Hematopoietic multipotent progenitor cell treated with erythropoietin and hydrocortisone succinate and interleukin-3 and kit ligand, for 15 days (in vitro differentiated cells): ENCODE results near the gene CDH4.

Experiments used
- DNase-seq: peaks from one replicate; pipeline ENCODE4 v3.0.0-alpha.2; 2015; ENCODE audit warnings: low spot score

Gene CDH4

DNA sequence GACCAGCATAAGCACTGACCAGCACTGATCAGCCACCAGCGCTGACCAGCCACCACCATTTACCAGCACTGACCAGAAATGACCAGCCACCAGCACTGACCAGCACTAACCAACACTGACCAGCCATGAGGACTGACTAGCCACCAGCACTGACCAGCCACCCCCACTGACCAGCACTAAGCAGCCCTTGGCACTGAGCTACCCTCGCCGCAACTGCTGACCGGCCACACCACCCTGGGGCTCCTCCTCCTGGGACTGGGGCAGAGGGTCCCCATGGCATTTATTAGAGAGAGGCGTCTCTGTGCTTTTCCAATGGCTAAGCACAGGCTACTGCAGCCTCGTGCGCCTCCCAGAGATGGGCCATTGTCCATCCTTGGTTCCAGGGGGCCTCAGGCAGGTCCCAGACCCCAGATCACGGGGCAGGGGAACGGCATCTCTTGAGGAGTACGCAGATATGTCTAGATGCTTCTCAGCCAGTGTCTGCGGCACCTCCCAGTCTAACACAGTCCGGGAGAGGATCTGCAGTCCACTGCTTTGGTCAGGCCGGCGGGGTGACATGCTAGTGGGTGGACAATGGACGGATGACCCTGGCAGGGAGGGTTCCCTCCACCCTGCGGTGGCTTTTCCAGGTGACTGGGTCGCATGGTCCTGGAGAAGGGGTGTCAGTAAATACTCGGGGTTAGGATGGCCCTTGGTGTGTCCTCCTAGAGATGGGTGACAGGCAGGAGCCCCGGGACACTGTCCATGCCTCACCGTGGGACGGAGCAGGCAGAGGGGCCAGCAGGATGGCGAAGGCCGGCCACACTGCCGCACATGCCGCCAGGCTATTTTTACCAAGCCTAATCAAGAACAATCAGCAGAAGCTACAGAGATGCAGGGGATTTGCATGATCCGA is 645.6 kb downstream of the CDH4 start:
- DNase-seq = no peak

DNA sequence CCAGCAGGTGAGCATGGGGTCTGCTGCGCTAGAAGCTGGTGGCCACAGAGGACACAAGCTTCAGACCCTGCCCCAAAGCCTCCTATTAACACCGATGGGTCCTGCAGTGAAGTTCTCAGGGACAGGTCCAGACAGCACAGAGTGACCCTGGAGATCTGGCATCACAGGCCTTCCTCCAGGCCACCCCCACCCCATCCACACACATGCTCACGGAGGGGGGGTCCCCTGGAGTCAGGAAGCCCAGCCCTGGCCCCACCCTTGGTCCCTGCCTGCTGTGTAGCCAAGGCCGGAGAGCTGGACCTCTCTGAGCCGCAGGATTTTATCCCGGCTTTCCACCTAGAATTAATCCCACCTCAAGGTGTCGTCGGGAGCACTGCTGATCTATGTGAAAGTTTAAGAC is 646.3 kb downstream of the CDH4 start:
- no peak for DNase-seq

DNA sequence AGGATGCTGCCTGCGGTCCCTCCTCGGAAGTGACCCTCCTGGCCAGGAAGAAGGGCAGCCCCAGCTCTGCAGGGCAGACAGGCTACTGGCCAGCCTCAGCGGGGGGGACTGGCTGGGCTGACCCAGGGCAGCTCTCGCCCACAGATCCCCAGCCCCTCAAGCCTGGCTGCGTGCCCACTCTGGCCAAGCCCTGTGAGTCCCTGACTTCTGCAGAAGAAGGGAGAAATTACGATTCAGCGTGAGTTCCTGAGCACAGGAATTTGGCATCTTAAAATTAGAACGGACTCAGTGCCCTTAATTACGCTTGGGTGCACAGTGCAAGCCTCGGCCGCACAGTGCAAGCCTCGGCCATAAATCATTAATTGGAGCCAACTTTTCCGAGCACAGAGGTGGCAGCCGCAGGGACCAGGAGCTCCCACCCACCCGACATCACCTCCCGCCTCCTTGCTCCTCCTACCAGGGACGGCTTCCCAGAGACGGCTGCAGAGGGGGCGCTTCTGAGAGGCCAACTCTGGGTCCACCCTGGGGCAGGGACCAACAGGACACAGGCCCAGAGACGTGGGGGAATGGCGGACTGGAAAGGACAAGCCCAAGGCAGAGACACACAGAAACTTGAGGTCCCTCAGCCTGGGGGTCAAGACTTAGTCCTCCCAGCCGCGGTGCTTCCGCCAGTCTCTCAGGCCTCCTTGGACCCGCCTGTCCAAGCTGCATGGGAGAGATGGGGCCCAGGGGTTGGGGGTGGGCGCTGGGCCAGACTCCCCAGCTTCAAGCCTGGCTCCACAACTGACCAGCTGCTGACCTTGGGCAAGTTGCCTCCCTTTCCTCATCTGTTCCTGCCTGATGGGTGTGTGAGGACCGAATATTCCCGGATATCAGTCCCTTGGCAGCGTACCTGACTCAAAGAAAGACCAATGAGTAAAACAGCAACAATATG is 648.2 kb downstream of the CDH4 start:
- no peak for DNase-seq

DNA sequence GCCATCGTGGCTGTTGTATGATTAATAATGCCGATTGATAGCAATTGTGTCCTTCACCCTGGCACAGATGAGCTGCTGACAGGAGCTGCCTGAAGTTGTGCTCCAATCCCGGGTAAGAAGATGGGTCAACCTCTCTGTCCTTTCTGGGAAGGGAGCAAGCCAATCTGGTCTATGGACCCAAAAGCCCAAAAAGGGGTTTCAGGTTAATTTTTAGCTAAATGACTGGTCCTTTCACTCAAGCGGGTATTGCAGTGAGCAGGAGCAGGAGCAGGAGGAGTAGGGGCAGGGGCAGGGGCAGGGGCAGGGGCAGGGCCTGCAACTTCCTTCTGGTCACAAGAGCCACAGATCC is 648.9 kb downstream of the CDH4 start:
- DNase-seq = no peak

DNA sequence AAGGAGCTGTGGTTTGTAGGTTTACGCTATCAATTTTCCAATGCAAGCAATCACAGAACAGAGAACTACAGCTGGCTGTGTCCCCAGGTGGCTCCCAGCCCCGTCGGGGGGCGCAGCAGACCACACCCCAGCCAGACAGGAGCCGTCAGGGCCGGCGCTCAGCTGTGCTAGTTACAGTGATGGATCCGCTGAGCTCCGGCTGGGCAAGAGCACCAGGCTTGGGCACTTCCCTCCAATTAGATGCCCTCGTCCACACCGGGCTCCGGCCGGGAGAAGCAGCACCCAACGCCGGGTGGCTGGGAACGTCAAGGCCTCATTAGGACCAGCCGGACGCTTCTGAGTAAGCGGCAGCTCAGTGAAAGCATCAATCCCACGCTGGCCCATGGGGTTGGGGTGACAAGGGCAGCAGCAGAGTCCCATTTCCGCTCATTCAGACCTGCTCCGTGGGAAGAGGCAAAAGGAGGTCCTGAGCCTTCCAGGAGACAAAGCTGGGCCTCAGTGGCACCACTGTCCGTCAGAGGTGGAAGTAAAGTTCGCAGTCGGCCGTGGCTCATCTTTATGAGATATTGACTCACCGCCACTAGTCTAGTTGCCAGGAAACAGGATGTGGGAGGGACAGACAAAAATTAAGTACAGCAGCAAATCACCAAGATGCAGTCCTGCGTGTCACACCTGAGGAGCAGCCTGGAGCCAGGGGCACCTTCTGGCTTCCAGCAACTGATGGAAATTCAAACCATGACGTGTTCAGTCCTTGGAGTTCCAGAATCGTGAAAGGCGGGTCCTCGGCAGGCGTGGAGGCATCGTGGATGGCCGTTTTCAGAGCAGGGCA is 649.5 kb downstream of the CDH4 start:
- DNase-seq = no peak

GRCh38 chr20:61902221-61902869 is 650.3 kb downstream of the CDH4 start:
- DNase-seq = no peak

DNA sequence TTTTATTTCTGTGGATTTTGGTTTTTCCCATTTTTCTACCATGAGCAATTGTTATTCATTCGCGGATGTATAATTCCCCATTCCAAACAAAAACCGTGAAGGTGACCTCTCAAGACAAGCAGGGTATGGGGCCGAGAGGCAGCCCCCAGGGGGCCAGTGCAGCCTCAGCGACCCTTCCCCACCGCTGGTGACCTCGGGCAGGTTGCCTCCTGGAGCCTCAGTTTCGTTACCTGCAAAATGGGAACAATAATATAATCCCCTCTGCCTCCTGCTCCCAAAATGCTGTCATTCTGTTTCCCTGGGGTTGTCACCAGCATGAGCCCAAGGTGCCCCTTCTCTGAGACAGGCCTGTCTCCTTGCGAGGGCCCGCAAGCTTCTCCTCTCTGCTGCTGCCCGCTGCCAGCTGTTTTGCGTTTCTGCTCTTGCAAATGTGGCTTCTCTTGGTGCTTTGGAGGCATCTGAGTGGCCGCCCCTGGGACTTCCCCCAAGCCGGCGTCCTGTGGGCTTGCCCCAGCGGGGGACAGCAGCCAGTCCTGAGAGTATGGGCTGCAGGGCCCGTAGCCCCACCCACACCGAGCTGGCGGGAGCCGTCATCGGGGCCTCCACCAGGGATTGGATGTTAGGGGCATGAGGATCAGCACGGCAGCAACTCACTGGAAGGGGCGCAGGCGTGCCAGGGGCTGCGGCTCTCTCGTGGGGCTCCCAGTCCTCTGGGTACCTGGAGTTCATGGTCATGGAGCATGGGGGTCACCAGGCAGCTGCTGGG is 651.7 kb downstream of the CDH4 start:
- no peak for DNase-seq

GRCh38 chr20:61904456-61904855 is 652.4 kb downstream of the CDH4 start:
- DNase-seq = no peak

- no peak for DNase-seq
Observed at GRCh38 chr20:61905781-61906523, 653.9 kb downstream of the CDH4 start.

GRCh38 chr20:61907081-61907891 is 655.2 kb downstream of the CDH4 start:
- DNase-seq = no peak

GRCh38 chr20:61908057-61909026 is 656.3 kb downstream of the CDH4 start:
- DNase-seq = no peak

DNA sequence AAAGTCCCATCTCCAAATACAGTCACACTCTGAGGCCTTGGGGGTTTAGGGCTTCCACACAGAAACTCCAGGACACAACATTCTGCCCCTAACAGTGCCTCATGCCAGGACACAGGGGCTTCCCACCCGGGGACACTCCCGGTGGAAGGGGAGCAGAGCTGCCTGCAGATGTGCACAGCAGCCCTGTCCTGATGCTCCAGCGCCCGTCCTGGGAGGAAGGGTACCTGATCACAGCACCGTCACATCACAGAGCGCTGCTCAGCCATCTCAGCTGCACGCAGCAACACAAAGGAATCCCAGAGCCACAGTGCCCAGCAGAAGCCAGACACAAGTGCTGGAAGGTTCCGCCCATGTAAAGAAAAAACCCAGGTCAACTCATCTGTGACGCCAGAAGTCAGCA is 657.0 kb downstream of the CDH4 start:
- DNase-seq = no peak

DNA sequence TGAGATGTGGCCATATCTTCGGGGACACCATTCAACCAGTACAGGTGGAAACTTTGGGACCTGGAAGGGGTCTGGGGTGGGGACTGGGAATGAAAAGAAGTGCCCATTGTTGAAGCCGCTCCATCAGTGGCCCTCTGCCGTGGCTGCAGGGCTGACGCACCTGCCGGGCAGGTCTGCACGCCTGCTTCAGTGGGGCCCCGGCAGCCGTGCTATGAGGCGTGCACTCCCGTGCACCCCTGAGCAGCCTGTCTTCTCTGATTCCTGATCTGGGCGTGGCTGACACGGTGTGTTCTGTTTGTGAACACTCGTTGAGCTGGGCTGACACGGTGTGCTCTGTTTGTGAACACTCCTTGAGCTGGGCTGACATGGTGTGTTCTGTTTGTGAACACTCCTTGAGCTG is 657.8 kb downstream of the CDH4 start:
- no peak for DNase-seq

GRCh38 chr20:61911824-61912223 is 659.8 kb downstream of the CDH4 start:
- DNase-seq = no peak

DNA sequence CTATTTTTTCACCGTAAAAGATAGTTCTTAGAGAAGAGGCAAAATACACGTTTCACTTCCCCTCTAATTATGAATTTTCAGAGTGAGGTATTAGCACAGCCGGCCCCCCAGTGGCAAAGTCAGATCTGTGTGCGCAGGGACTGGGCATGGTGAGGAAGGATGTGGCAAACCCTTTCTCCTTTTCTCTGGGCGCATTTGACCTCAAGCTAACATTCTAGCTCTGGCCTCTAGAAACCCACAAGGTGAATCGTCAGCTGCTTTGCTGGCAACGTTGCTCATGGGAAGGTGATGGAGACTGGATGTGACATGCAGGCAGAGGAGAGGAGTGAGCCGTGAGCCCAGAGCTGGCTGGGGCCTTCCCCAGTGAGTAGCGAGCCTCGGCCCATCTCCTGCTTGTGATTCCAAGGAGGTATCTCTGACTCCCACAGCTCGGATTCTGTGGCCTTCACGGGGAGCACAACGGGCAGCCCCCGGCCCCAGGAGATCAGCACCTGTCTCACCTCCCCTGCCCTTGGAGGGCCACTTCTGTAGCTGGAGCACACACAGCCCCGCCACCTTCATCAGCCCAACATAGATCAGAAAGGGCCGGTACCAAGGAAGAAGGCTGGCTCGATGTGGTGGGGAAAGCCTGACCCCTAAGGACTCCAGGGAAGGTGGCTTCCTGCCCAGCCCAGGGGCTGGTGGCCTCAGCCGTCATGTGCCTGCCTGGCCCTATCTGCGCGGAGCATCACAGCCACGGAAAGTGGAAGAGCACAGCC is 660.8 kb downstream of the CDH4 start:
- no peak for DNase-seq

- no peak for DNase-seq
Observed at GRCh38 chr20:61913423-61914225, 661.6 kb downstream of the CDH4 start.
